IMR-90 (cell line): ENCODE measurements around the gene KDM4B. TPM values are rescaled to one million over a fixed set of nuclear protein-coding genes. Genes with fewer than 3 reads are reported as not detected.

ENCODE experiments used
- ATAC-seq: fragments of 200-7000 bp; cut with Tn5 transposase; 2 replicates; pipeline ENCODE4 v1.9.1; 2020; ENCODE audit warnings: low read depth, mild to moderate bottlenecking, moderate library complexity
- BruUV-seq: library from RNA; stranded (reverse); fragments of 400-500 nt; replicated peaks from 2 replicates; lab custom pipeline; 2021; lab: Mats Ljungman, UMichigan
- CTCF ChIA-PET: fragments of 300-600 bp; formaldehyde crosslinking; extraction: SDS; loops from one replicate; lab custom pipeline; 2021; ENCODE audit warnings: antibody characterized with exemption; lab: Yijun Ruan, JAX
- POLR2A ChIA-PET: fragments of 300-600 bp; sonication (Branson Sonifier 250); formaldehyde crosslinking; loops from one replicate; lab custom pipeline; 2022; ENCODE audit warnings: antibody characterized with exemption; ENCODE audit not compliant: unreplicated experiment; lab: Charles Lee
- DNase-seq: peaks from one replicate; pipeline ENCODE4 v3.0.0; 2013
- H2AFZ ChIP-seq: replicated peaks from 2 replicates; pipeline ENCODE3; 2013; ENCODE audit warnings: low read length, mild to moderate bottlenecking; ENCODE audit not compliant: poor library complexity
- H2AK5ac ChIP-seq: 2 replicates; pipeline ENCODE4 v1.6.1; 2013; ENCODE audit warnings: low read depth, low read length, inconsistent platforms
- H2AK9ac ChIP-seq: replicated peaks from 2 replicates; pipeline ENCODE3; 2013; ENCODE audit warnings: mild to moderate bottlenecking, low read depth, low read length, moderate library complexity; ENCODE audit not compliant: poor library complexity
- H2BK120ac ChIP-seq: 2 replicates; pipeline ENCODE4 v1.6.1; 2013; ENCODE audit warnings: low read depth, low read length, inconsistent platforms
- H2BK15ac ChIP-seq: 3 replicates; pipeline ENCODE4 v1.6.1; 2013; ENCODE audit warnings: low read depth, low read length, inconsistent platforms
- H2BK20ac ChIP-seq: 2 replicates; pipeline ENCODE4 v1.6.1; 2013; ENCODE audit warnings: low read depth, mild to moderate bottlenecking, inconsistent platforms, low read length, moderate library complexity
- H2BK5ac ChIP-seq: 2 replicates; pipeline ENCODE4 v1.6.1; 2013; ENCODE audit warnings: mild to moderate bottlenecking, low read depth, low read length, inconsistent platforms; ENCODE audit not compliant: poor library complexity, severe bottlenecking
- H3K14ac ChIP-seq: replicated peaks from 2 replicates; pipeline ENCODE4 v1.6.1; 2013; ENCODE audit warnings: low read depth, low read length, inconsistent platforms
- H3K18ac ChIP-seq: 2 replicates; pipeline ENCODE4 v1.6.1; 2013; ENCODE audit warnings: low read depth, low read length, control low read depth
- H3K23ac ChIP-seq: 2 replicates; pipeline ENCODE4 v1.6.1; 2013; ENCODE audit warnings: low read depth, low read length, inconsistent platforms
- H3K27ac ChIP-seq: 2 replicates; pipeline ENCODE4 v1.5.1; 2013; ENCODE audit warnings: mild to moderate bottlenecking, control low read depth, low read length; ENCODE audit not compliant: insufficient read depth
- H3K27me3 ChIP-seq: 2 replicates; pipeline ENCODE4 v1.6.1; 2013; ENCODE audit warnings: low read length; ENCODE audit not compliant: control insufficient read depth, insufficient read depth
- H3K36me3 ChIP-seq: 2 replicates; pipeline ENCODE4 v1.6.1; 2013; ENCODE audit warnings: low read length, mixed read lengths; ENCODE audit not compliant: control insufficient read depth, insufficient read depth
- H3K4ac ChIP-seq: 2 replicates; pipeline ENCODE4 v1.6.1; 2013; ENCODE audit warnings: low read depth, low read length, inconsistent platforms
- H3K4me1 ChIP-seq: 2 replicates; pipeline ENCODE4 v1.6.1; 2013; ENCODE audit warnings: low read length, mixed read lengths; ENCODE audit not compliant: control insufficient read depth, insufficient read depth
- H3K4me2 ChIP-seq: 2 replicates; pipeline ENCODE4 v1.6.1; 2013; ENCODE audit warnings: low read depth, mild to moderate bottlenecking, control low read depth, low read length, moderate library complexity
- H3K4me3 ChIP-seq: 2 replicates; pipeline ENCODE4 v1.5.1; 2013; ENCODE audit warnings: low read depth, mild to moderate bottlenecking, control low read depth, low read length, moderate library complexity; ENCODE audit not compliant: insufficient read depth
- H3K56ac ChIP-seq: 2 replicates; pipeline ENCODE4 v1.6.1; 2013; ENCODE audit warnings: low read length, inconsistent platforms; ENCODE audit not compliant: insufficient read depth; ENCODE audit errors: extremely low read depth
- H3K79me1 ChIP-seq, 2 experiments: 2 replicates each; pipeline ENCODE4 v1.6.1; 2013; ENCODE audit warnings: low read length in 2 of 2, inconsistent platforms in 1 of 2, low read depth in 1 of 2
- H3K9ac ChIP-seq: 2 replicates; pipeline ENCODE4 v1.6.1; 2013; ENCODE audit warnings: low read depth, low read length, control low read depth
- H3K9me1 ChIP-seq: 2 replicates; pipeline ENCODE4 v1.6.1; 2013; ENCODE audit warnings: low read length, inconsistent platforms; ENCODE audit not compliant: insufficient read depth
- H3K9me3 ChIP-seq: 2 replicates; pipeline ENCODE4 v1.6.1; 2013; ENCODE audit warnings: low read length; ENCODE audit not compliant: control insufficient read depth, insufficient read depth
- H4K20me1 ChIP-seq: 2 replicates; pipeline ENCODE4 v1.6.1; 2013; ENCODE audit warnings: low read length, inconsistent platforms; ENCODE audit not compliant: insufficient read depth
- H4K5ac ChIP-seq: 2 replicates; pipeline ENCODE4 v1.6.1; 2013; ENCODE audit warnings: mild to moderate bottlenecking, low read depth, low read length, control low read depth
- H4K8ac ChIP-seq, 2 experiments: 2 replicates each; pipeline ENCODE4 v1.6.1; 2013; ENCODE audit warnings: low read depth in 2 of 2, low read length in 2 of 2, control low read depth in 1 of 2, inconsistent platforms in 1 of 2
- H4K91ac ChIP-seq: 2 replicates; pipeline ENCODE4 v1.6.1; 2013; ENCODE audit warnings: low read depth, low read length, inconsistent platforms; ENCODE audit not compliant: insufficient read depth
- CHD1 ChIP-seq: IDR thresholded peaks from 2 replicates; pipeline ENCODE4 v1.6.1; 2012; ENCODE audit warnings: low read depth, low read length, improper control_type of control experiment
- MAFK ChIP-seq: IDR thresholded peaks from 2 replicates; pipeline ENCODE4 v1.6.1; 2012; ENCODE audit warnings: low read depth, low read length, improper control_type of control experiment
- WGBS, 2 experiments: methylation state at CpG; one replicate each; pipeline versions ENCODE4 v1.1.5 to v1.1.7; 2013; ENCODE audit warnings: missing lambda C conversion rate in 2 of 2; ENCODE audit not compliant: insufficient read length in 1 of 2; ENCODE audit errors: extremely low coverage in 2 of 2; 5-methylcytosine and 5-hydroxymethylcytosine counted together
- dilution Hi-C: fragments of 300-500 bp; cut with HindIII; formaldehyde crosslinking; loops from one replicate; pipeline ENCODE4 v1.14.3; 2018; ENCODE audit warnings: low sequenced_read_pairs; ENCODE audit not compliant: unreplicated experiment
- in situ Hi-C: fragments of 300-500 bp; cut with MboI; formaldehyde crosslinking; loops from 3 replicates; pipeline ENCODE4 v1.14.3; 2019; ENCODE audit warnings: low sequenced_read_pairs, inconsistent platforms, mixed read lengths
- intact Hi-C: fragments of 100-400 bp; cut with micrococcal nuclease; formaldehyde crosslinking; loops from 2 replicates; pipeline ENCODE4 v1.10.0; 2022
- polyA plus RNA-seq, 3 experiments: library from polyadenylated mRNA; depleted of rRNA; stranded (reverse); fragments of >200 nt; gene quantifications; 2 replicates each; pipeline ENCODE4 v1.2.3, GENCODE V29; 2012; ENCODE audit warnings: low replicate concordance in 1 of 3
- total RNA-seq: library from RNA; depleted of rRNA; stranded (reverse); fragments of >200 nt; gene quantifications from 2 replicates; pipeline ENCODE4 v1.2.3, GENCODE V29; 2012

KDM4B gene
- total and polyA plus RNA-seq, 2 of the 4 experiments (the other 2 are of a cell fraction): 5.0 to 17.9 TPM

DNA sequence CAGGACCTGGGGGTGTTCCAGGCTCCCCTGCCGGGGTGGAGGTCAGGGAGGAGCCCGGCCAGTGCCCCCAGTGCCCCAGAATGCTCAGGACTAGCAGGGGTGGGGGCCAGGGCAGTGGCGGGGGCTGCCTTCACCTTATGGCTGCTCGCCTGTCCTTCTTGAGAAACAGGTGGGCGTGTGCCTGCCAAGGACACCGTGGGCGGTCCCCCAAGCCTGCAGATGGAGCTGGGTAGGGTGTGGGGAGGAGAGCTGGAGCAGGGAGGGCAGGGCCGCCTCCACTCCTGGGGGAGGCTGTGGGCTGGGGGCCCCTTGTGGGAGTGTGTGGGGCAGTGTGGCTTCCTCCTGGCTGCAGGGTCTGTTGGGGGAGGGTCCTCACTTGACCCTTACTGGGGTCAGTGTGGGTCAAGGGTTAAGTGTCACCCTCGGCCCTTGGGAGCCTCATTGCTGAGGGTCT is 160.1 kb downstream of the KDM4B start:
- intact Hi-C loops: no loop called here

More for the DNA sequence above, 160.1 kb downstream of the KDM4B start:
- Histone ChIP-seq H2AK9ac (peak overlapping the region; percentile 24), H3K9ac (no peak overlapping the region), H3K27me3 (no peaks in the 10 kb centered on the region), H2BK20ac (no peak overlapping the region), H2BK120ac (0 out of 2 replicates have a peak overlapping the region, but pooled peaks have one; percentile 4), H3K9me1 (no peaks in the 10 kb centered on the region; the same call in 1 of the 2 replicates), H3K56ac (no peak overlapping the region), H3K27ac (no peak overlapping the region), H3K23ac (no peak overlapping the region), H4K8ac (0 out of 4 replicates have a peak overlapping the region, but pooled peaks of 1 of the 2 experiments have one; percentile 33), H3K36me3 (peaks cover 25% of the 10 kb centered on the region; the same call in 1 of the 2 replicates), H3K9me3 (no peaks in the 10 kb centered on the region), H3K4me2 (no peak overlapping the region), H3K14ac (no peak overlapping the region), H2AFZ (peak overlapping the region; percentile 23), H2AK5ac (peak overlapping the region; percentile 39; the same call in 1 of the 2 replicates), H4K20me1 (peaks cover 11% of the 10 kb centered on the region), H3K4me1 (peaks cover 22% of the 10 kb centered on the region), H4K5ac (no peak overlapping the region), H3K18ac (no peak overlapping the region), H2BK15ac (no peak overlapping the region), H3K79me1 (peaks cover 3 to 12% of the 10 kb centered on the region in 2 experiments; a peak in 2 of 4 replicates), H3K4me3 (no peak overlapping the region), H2BK5ac (no peak overlapping the region), H4K91ac (no peak overlapping the region), H3K4ac (no peak overlapping the region)
- no peak for TF ChIP-seq MAFK
- no peak for TF ChIP-seq CHD1
- dilution Hi-C loops (no loop called here), in situ Hi-C loops (no loop called here)
- BruUV-seq: no TSS peak
- DNase-seq (no peak), ATAC-seq (peak; percentile 28)
- POLR2A ChIA-PET: no interaction called here
- 70% methylated on average over 2 of the region's 9 CpGs; no CpG with 5 or more reads in 1 of the 2 experiments for WGBS, 2 experiments
- CTCF ChIA-PET: no interaction called here
